ENCODE results near the gene MERTK.

- TF ChIP-seq POLR2AphosphoS5 (IDR thresholded peaks at IDR 0.05), result no peak
- TF ChIP-seq, protein P1, sequence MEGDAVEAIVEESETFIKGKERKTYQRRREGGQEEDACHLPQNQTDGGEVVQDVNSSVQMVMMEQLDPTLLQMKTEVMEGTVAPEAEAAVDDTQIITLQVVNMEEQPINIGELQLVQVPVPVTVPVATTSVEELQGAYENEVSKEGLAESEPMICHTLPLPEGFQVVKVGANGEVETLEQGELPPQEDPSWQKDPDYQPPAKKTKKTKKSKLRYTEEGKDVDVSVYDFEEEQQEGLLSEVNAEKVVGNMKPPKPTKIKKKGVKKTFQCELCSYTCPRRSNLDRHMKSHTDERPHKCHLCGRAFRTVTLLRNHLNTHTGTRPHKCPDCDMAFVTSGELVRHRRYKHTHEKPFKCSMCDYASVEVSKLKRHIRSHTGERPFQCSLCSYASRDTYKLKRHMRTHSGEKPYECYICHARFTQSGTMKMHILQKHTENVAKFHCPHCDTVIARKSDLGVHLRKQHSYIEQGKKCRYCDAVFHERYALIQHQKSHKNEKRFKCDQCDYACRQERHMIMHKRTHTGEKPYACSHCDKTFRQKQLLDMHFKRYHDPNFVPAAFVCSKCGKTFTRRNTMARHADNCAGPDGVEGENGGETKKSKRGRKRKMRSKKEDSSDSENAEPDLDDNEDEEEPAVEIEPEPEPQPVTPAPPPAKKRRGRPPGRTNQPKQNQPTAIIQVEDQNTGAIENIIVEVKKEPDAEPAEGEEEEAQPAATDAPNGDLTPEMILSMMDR (IDR thresholded peaks at IDR 0.05), result no peak
Measured at GRCh38 chr2:112018846-112019245, 120.4 kb downstream of the MERTK start.
